ENCODE results near the gene PCDHB6. TPM values are rescaled to one million over a fixed set of nuclear protein-coding genes. Genes with fewer than 3 reads are reported as not detected.
"Not testable (repeated sequence)": the region's sequence is repeated elsewhere in the genome, so short reads cannot be mapped to it uniquely, and the experiment has no call there.

Gene PCDHB6
- total and polyA plus RNA-seq, 2 donors (not counting 1 experiment from before 2014, with no cell fraction given): 0.33 to 0.42 TPM

- H2AFZ ChIP-seq (ENCODE audit: low read length): no peak overlapping the region
- H3K4me1 ChIP-seq (ENCODE audit: control insufficient read depth, extremely low read depth, insufficient read depth, low read length): no peaks in the 10 kb centered on the region
- H3K79me2 ChIP-seq (ENCODE audit: control insufficient read depth, insufficient read depth, low read length): no peaks in the 10 kb centered on the region
- no peak for DNase-seq (ENCODE audit: low read depth in 2 of 2)
- no peaks in the 10 kb centered on the region for H4K20me1 ChIP-seq (ENCODE audit: control insufficient read depth, extremely low read depth, insufficient read depth, low read length)
- H3K4me3 ChIP-seq (replicated peaks in 1 of 4; ENCODE audit: control extremely low read depth in 1 of 4, insufficient read depth in 1 of 4, low read depth in 3 of 4, low read length in 4 of 4): no peak overlapping the region
- H3K27me3 ChIP-seq (ENCODE audit: control insufficient read depth, insufficient read depth, low read length): no peaks in the 10 kb centered on the region
- no peaks in the 10 kb centered on the region for H3K9me3 ChIP-seq (ENCODE audit: control insufficient read depth, insufficient read depth, low read depth, low read length)
- H3K36me3 ChIP-seq (ENCODE audit: control insufficient read depth, insufficient read depth, low read length): no peaks in the 10 kb centered on the region
- H3K27ac ChIP-seq (ENCODE audit: insufficient read depth, low read length): no peak overlapping the region
- H3K4me2 ChIP-seq (ENCODE audit: extremely low read depth, insufficient read depth, low read length): no peak overlapping the region
- TF ChIP-seq EZH2 (IDR thresholded peaks at IDR 0.05; ENCODE audit: low read length, missing control alignments): no peak
- TF ChIP-seq CTCF (conservative IDR thresholded peaks at IDR 0.05 in 1 of 2, IDR thresholded peaks at IDR 0.05 in 1 of 2; ENCODE audit: low read depth in 1 of 2, low read length in 2 of 2): no peak
- no peak overlapping the region for H3K9ac ChIP-seq (ENCODE audit: insufficient read depth, low read length)
These were observed 5.9 kb downstream of the PCDHB6 start for GRCh38 chr5:141155540-141156374.

- not testable (repeated sequence) for H3K4me1 ChIP-seq (ENCODE audit: control insufficient read depth, extremely low read depth, insufficient read depth, low read length); H3K27me3 ChIP-seq (ENCODE audit: control insufficient read depth, insufficient read depth, low read length); H4K20me1 ChIP-seq (ENCODE audit: control insufficient read depth, extremely low read depth, insufficient read depth, low read length); H3K9ac ChIP-seq (ENCODE audit: insufficient read depth, low read length); H3K79me2 ChIP-seq (ENCODE audit: control insufficient read depth, insufficient read depth, low read length); H3K4me2 ChIP-seq (ENCODE audit: extremely low read depth, insufficient read depth, low read length); H3K36me3 ChIP-seq (ENCODE audit: control insufficient read depth, insufficient read depth, low read length); H3K4me3 ChIP-seq (replicated peaks in 1 of 4; ENCODE audit: control extremely low read depth in 1 of 4, insufficient read depth in 1 of 4, low read depth in 3 of 4, low read length in 4 of 4); H2AFZ ChIP-seq (ENCODE audit: low read length); H3K27ac ChIP-seq (ENCODE audit: insufficient read depth, low read length); H3K9me3 ChIP-seq (ENCODE audit: control insufficient read depth, insufficient read depth, low read depth, low read length); DNase-seq (ENCODE audit: low read depth in 2 of 2)
These were observed 7.5 kb downstream of the PCDHB6 start for GRCh38 chr5:141157356-141157755.

- not testable (repeated sequence) for H3K4me1 ChIP-seq (ENCODE audit: control insufficient read depth, extremely low read depth, insufficient read depth, low read length); DNase-seq (ENCODE audit: low read depth in 2 of 2); H3K36me3 ChIP-seq (ENCODE audit: control insufficient read depth, insufficient read depth, low read length); H4K20me1 ChIP-seq (ENCODE audit: control insufficient read depth, extremely low read depth, insufficient read depth, low read length); H3K9me3 ChIP-seq (ENCODE audit: control insufficient read depth, insufficient read depth, low read depth, low read length); H2AFZ ChIP-seq (ENCODE audit: low read length); H3K27me3 ChIP-seq (ENCODE audit: control insufficient read depth, insufficient read depth, low read length); H3K4me2 ChIP-seq (ENCODE audit: extremely low read depth, insufficient read depth, low read length); H3K27ac ChIP-seq (ENCODE audit: insufficient read depth, low read length); H3K4me3 ChIP-seq (replicated peaks in 1 of 4; ENCODE audit: control extremely low read depth in 1 of 4, insufficient read depth in 1 of 4, low read depth in 3 of 4, low read length in 4 of 4); H3K9ac ChIP-seq (ENCODE audit: insufficient read depth, low read length); H3K79me2 ChIP-seq (ENCODE audit: control insufficient read depth, insufficient read depth, low read length)
These were observed 8.0 kb downstream of the PCDHB6 start for GRCh38 chr5:141157901-141158300.
